HTR-8/SVneo (cell line): ENCODE data around the gene SMIM43.
A peak's percentile ranks its signal among the peaks of the same experiment; 100 is the strongest.

Source experiments
- DNase-seq: peaks from one replicate; pipeline ENCODE4 v3.0.0; 2011; ENCODE audit warnings: low spot score, mixed read lengths; ENCODE audit not compliant: insufficient read length
- FAIRE-seq: peaks from 2 replicates; lab custom pipeline; 2011; peaks lifted over from hg19 to GRCh38; lab: Jason Lieb, UNC

SMIM43 gene

DNA sequence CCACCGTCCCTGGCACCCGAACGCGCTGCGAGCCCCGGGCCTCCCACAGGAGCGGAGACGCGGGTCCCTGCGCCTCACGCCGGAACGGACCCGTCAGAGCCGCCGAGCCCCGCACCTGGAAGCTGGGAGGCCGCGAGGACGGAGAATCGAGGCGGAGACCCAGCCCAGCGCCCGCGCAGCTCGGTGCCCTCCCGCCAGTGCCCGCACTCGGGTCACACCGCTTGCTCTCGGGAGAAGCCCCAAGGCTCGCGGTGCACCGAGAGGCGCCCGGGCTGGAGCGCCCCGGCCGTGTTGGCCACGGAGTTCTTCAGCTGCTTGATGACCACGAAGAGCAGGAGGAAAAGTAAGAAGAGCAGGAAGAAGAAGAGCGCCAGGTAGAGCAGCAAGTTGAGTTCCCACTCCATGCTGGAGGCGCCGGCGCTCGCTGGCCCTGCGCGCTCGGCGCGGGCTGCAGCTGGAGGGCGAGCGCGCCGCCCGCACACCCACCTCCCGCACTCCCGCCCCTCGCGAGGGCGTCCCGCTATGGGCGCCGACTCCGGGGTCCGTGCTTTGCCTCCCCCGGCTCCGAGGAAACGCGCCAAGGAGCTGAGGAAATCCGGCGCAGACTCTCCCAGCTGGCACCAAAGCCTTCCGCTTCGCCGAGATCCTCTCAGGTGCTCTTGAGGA lies at the start of gene SMIM43:
TSS of gene SMIM43 (minus strand) at position 463 of the 666 bp plus-strand sequence. CDS start at position 404, 59 bp downstream.
- FAIRE-seq (peak; percentile 64), DNase-seq (peak; percentile 21)

DNA sequence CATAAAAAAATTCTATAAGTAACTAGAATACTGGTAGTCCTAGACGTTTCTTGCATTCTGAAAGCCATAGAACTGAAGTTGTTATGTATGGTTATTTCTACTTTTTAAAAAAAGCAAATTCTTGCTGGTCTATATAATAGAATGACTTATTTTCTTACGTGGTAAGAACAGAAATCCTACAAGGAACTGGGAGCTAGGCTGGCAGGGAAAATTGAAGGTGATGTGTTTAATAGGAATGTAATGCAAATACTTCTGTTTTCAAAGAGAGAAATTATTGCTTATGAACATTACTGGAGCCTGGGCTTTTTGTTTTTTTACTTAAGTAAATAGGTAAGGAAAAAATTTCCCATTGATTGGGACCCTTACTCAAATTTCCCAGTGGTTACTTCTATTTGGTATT lies 49.8 kb upstream of the SMIM43 start:
- no peak for FAIRE-seq
- no peak for DNase-seq

DNA sequence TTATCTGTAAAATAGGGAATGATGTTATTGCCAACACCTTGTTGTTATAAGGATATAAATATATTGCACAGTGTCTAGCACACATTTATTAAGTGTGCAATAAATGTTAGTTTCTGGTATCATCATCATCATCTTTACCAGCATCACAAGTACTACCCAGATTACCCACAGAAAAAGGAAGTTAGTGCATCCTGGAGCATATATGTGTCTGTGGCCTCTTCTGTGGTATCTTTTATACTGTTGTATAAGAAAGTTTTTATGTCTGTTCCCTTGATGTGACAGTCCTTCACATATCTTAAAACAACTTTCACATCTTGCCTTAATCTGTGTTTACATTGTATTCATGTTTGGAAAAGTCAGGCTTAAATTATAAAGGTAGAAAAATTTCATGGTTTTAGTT lies 46.2 kb upstream of the SMIM43 start:
- no peak for FAIRE-seq
- no peak for DNase-seq

DNA sequence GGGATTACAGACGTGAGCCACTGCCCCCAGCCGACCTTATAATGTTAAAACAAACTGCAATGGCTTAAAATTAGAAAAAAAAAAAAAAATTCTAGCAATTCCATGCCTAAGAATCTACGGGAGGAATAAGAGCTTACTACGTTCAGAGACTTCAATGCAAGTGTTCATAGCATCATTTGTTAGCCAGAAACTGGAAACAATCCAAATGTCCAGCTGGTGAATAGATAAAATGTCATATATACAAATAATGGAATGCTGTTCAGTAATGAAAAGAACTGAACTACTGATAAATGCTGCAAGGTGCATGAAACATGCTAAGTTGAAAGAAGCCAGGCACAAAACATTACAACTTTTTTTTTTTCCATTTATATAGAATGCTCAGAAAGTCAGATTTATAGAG lies 41.4 kb upstream of the SMIM43 start:
- FAIRE-seq (no peak), DNase-seq (no peak)

DNA sequence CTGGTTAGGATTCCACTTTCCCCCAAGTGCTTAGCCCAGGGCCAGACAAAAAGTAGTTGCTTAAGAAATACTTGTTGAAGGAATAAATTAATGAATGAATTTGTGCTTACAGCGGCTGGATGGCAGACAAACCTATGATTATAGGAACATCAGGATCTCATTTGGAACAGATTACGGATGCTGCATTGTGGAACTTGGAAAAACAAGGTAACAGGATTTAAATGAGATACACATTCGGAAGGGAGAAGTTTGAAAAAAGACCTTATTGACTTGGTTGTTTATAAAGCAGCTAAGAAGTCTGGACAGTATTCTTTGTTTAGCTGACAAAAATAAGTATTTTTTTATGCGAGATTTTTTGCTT lies 36.7 kb upstream of the SMIM43 start:
- no peak for DNase-seq
- no peak for FAIRE-seq

DNA sequence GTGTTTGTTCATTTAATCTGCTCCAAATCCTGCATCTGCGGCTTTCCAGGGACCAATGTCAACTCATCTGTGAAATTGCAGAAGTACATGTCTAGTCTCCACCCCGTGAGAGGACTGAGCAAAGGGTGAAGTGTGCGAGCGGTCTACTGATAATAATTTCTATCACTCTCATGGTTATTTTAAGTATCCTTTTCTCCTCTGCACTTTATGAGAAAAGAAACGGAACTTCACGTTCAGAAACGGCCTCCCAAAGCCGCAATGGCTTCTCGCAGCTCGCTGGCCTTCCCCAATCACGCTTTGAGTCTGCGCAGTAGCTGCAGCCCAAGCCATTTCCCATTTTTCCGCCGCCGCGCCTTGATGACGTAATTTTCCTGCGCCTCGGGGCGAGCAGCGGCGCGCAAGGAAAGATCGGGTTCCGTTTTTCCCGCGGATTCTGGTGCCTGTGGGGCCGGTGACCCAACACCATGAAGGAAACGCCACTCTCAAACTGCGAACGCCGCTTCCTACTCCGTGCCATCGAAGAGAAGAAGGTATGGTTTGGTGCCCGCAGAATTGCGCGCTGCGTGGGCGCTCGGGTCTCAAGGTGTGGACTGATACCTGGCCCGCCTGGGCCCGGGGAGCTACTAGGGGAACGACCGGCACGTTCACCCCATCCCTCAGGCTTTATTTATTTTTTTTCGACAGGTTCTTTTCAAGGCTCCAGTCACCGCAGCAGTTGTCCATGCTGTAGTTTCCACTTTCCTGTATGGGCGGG lies 36.2 kb upstream of the SMIM43 start, which contains the start of gene EXOSC9:
TSS of gene EXOSC9 (plus strand) at position 363 of the 754 bp plus-strand sequence. CDS start at position 465, 102 bp downstream.
- peak; percentile 74 for FAIRE-seq
- peak; percentile 89 for DNase-seq

DNA sequence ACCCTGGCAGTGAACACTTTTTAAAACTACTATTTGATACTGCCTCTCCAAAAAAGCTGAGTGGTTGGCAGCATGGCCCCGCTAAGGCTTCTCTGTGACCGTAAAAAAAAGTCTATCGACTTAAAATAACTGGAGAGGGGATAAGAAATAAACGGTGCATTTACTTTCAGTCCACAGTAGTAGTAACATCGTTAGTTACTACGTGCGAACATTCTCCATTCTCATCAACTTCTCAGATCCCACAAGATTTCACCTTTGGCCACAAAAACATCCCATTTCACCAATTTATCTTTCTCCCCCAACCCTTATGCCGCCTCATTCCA lies 35.6 kb upstream of the SMIM43 start:
- DNase-seq: no peak
- no peak for FAIRE-seq

DNA sequence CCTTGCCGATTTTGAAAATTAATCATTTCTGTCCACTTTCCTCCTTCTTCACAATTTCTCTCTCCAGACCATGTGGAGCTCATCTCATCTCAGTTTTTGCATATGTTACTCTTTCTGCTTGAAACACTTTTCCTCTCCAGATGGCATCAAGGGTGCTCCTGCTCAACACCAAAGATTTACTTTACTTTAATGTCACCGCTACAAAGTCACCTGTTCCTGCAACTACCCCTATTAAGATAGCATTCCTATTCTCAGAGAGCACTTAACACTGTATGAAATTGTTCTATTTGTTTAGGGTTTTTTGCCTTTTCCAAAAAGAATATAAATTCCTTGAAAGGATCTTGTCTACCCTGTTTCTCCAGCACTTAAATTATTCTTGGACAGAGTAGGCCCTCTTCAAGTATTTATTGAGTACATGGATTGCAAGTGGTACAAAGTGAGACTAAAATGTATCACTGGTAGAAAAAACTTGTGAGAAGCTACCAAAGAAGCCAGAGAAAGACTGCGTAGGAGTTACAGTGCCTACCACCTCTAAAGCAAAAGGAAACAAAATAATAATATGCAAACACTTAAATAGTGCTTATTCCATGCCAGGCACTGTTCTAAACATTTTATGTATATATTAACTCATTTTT lies 35.0 kb upstream of the SMIM43 start:
- FAIRE-seq: no peak
- DNase-seq: no peak

DNA sequence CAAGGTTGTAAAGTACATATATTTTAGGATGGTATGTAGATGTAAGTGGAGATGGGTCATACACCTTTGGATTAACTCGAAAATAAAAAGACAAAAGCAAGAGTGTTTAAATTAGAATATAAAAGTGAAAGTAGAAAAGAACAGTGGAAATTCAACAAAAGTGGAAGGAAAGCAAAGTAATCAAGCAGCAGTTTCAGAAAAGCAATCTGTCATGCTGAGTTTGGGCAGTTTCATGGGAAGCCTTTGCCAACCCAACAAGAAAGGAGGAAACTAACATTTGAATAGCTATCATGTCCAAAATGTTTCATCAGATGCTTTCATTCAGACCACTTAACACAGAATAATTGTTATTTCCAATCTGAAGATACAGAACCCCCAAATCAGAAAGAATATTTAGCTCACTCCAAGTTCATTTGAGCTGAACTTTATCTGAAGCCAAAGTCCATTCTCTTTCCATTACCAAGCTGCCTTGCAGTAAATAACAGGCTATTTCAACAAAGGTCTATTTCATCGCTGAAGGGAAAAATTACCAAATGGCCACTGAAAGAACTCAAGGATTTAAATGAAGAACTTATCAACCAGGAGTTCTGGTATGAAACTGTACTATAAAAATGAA lies 34.4 kb upstream of the SMIM43 start:
- FAIRE-seq (no peak), DNase-seq (no peak)

DNA sequence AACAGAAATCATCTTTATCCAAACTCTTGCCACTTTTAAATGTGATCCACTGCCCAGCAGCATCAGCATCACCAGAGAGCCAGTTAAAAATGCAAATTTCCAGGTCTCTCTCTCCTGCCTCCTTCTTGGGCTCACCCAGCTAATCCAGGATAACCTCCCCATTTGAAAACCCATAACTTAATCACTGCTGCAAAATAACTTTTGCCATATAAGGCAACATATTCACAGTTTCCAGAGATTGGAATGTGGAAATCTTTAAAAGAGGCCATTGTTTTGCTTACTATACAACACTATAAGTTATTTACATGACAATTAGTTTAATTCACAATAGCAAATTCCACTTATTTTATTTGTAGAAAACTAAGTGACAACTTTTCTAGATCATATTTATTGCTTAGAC lies 31.3 kb upstream of the SMIM43 start:
- no peak for DNase-seq
- FAIRE-seq: no peak

DNA sequence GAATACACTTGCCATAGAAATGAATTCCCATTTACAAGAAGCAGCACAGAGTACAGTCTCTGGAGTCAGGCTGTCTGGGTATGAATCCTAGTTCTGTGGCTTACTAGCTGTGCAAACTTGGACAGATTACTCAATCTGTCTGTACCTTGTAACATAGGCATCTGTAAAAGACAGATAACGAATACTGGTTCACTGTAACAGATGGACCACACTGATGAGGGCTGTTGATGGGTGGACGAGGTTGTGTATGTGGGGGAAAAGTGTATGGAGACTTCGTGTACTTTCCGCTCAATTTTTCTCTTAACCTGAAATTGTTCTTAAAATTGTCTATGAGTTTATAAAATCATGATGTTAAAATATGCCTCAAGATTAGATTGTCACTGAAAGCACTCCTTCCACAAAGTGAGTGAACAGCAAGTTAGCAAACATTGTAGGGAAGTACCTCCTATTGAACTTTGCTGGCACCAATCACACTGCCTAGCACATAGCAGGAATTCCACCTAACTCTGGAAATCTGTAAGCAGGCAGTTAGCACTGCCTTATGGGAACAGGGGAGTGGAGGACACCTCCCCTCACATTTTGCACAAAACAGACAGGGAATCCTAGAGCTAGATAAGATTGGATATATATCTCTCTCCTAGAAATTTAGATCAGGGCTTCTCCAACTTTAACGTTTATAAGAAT lies 29.7 kb upstream of the SMIM43 start:
- DNase-seq (no peak), FAIRE-seq (no peak)

DNA sequence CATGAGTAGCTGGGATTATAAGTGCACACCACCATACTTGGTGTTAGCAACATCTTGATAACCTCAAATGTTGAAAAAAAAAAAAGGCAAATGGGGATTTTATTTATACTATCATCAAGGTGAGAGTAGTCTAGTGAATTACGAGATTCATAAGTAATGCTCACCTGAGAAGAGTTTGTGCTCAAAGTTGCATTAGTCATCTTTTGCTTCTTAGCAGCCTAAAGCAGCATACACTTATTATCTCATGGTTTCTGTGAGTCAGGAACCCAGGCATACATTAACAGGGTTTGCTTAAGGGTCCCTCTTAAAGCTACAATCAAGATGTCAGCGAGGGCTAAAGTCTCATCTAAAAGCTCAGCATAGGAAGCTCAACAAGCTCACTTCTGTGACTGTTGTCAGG lies 28.0 kb upstream of the SMIM43 start:
- DNase-seq (no peak), FAIRE-seq (no peak)

DNA sequence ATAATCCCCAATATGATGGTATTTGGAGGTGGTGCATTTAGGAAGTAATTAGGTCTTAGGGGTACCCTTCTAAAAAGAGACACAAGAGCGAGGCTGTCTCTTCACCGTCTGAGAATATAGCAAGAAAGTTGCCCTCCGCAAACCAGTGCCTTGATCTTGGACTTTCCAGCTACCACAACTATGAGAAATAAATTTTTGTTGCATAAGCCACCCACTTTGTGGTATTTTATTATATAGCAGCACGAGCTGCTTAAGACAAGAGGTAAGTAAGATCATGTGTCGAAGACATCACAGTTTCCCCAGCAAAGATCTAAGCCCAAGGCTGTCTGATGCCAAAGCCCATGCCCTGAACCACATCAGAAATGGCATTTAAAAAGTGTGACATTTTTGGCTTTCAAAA lies 26.5 kb upstream of the SMIM43 start:
- FAIRE-seq: no peak

DNA sequence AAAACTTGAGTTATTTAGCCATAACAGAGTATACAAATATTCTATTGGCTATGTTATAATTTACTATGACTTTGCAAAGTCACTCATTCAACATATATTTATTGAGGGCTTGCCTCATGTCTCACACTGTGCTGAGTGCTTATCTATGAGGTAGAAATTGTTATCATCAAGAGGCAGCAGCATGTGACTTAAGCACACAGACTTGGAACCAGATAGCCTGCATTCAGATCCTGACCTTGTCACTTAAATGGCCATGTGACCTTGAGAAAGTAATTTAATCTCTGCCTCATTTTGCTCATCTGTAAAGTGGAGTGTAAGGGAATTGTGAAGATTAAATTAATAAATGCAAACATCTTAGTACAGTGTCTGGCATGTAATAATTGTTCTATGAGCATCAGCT lies 26.0 kb upstream of the SMIM43 start:
- no peak for DNase-seq
- no peak for FAIRE-seq

More for the DNA sequence above, 26.5 kb upstream of the SMIM43 start:
- no peak for DNase-seq

DNA sequence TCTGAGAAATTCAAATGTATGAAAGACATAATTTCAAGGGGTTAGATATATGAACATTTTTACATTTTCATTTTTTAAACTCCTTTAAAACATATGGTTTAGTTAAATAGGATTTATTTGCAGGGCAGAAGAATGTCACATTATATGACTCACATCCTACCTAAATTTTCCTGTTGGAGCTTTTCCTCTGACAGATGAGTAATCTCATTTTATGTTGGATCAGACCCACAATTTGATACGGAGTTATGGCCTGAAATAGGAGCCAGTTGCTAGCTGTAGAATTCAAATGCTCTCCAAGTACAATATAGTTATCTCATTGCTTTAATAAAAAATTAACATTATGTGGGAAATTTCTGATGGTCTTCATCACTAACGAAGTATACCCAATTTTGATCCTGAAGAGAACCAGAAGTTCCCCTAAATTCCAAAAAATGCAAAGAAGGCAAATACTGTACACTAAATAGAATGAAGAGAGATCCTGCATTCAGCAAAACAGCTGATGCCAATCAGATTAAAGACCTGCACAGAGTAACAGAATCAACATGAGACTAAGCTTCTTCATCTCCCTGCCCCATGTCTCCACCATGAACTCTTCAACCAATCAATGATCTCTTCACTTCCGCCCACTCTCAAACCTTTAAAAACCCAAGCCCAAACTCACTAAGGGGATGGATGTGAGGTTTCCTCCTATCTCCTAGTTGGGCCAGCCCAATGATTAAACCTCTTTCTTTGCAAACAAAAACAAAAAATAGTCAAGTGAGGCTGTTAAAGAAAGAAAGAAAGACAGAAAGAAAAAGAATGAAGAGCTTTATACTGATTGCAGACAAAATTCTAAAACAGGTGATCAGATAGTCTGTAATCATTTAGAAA lies 25.2 kb upstream of the SMIM43 start:
- DNase-seq (peak; percentile 37), FAIRE-seq (no peak)

DNA sequence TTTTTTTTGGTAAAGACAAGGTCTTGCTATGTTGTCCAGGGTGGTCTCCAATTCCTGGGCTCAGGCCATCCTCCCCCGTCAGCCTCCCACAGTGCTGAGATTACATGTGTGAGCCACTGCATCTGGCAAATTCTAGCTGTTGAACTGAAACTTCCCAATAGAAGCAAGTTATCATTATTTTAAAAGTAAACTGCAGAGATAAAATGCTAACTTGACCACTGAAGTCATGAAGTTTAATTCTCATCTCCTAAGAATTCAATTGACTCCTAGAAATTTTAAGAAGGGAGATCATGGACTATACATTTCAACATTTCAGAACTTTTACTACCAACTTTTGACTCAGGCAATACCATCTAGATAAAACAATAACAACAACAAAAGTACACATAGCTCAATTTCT lies 24.5 kb upstream of the SMIM43 start:
- FAIRE-seq (no peak), DNase-seq (no peak)

DNA sequence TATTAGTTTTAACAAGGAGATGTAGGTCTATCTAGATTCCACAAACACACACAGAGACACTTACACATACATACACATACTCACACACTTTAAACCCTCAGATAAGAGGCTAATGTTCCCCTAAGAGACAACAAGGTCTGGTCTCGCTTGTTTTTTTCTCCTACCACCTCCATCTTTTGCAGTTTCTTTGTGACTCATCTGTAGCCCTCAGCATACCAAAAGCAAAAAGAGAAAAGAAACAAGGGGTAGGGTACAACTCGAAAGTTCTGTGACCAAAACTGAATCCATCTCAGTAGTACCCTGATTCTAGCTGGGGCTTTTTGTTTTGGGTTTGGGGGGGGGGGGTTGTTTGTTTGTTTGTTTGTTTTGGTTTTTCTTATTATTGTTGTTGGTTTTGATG lies 23.9 kb upstream of the SMIM43 start:
- FAIRE-seq (no peak), DNase-seq (no peak)

DNA sequence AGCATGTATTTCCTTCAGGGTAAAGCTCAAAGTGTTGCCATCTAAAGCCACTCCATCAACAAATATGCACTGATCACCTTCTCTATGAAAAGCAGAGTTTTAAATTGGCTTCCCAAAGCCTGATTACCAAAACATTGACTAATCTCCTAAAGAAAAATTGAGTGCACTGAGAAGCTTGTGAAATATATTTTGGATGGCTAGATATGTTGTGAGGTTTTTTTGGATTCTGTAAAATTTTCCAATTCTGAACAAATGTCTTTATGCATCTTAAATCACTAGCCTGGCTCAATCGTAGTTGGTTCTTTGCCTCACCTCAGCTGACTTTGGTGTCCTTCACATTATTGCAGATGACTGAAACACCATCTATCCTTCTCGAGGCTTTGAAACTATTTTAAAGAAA lies 21.3 kb upstream of the SMIM43 start:
- FAIRE-seq: no peak
- DNase-seq: no peak

DNA sequence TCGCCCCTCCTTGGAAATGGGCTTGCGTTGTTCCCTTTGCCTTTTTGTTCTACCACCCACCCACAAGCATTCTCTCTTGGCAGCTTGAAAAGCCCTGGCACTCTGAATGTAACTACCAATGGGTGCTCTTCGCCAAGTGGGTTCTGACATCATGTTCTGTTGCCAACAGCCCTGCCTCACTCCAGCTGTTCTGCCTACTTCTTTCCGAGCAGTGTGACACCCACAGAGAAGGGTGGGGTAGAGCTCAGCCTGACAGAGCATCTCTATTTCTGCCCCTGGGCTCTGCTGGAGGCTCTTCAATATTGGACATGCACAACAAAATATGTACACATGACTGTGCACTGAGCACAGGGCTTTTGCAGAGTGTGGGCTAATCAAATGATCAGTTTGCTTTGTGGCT lies 20.5 kb upstream of the SMIM43 start:
- FAIRE-seq: no peak
- no peak for DNase-seq

DNA sequence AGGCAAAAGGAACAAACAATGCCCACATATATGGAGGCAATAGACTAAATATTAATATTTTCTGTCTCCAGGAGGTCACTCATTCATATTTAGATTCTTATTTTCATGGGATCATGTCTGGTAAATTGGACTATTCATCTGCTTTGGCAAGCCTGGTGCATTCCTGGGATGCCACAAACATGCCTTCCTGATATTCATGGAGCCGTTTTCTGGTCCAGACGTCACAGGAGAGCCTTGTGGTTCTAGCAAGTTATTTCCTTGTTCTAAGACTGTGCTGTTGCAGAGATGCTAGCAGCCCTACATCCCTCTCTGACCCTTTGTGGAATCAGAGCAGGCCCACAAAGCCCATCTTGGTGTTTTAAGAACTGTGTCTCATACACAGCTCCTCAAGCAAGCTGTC lies 20.0 kb upstream of the SMIM43 start:
- DNase-seq: peak; percentile 69
- FAIRE-seq: no peak
